Measurements from ENCODE around the gene DCTN3. TPM values are rescaled to one million over a fixed set of nuclear protein-coding genes. Genes with fewer than 3 reads are reported as not detected.
"Not testable (repeated sequence)": the region's sequence is repeated elsewhere in the genome, so short reads cannot be mapped to it uniquely, and the experiment has no call there.

The DCTN3 gene
- polyA plus RNA-seq, 10 donors = 53.7 to 75.6 (median 66.5) TPM

DNA sequence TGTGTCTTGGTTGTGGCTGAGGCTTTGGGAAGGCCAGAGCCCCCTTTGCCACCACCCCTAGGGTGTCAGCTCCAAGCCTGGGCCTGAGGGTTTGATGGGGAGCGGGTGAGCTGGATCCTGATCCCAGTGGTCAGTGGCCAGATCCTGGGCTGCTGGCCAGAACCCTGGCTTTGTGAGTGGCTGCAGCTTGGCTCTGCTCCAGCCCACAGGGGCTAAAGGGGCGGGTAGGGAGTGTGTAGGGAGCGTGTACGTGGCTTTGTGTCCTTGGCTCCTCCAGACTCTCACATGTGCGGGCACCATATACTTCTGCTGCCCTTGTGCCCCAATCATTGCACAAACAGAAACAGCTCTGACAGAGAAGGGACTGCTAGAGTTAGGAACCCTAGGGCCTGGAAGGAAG lies 30.5 kb upstream of the DCTN3 start:
- peak in 1 of 3 donors; percentile 29 for DNase-seq

DNA sequence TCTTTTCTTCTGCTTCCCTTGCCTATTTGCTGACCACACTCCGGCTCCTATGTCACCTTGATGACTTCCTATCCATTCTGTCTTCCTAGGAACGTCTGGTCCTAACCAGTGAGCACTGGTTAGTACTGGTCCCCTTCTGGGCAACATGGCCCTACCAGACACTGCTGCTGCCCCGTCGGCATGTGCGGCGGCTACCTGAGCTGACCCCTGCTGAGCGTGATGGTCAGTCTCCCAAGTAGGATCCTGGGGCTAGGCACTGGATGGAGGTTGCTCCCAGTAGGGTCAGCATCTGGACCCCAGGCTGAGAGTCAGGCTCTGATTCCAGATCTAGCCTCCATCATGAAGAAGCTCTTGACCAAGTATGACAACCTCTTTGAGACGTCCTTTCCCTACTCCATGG lies 28.4 kb upstream of the DCTN3 start:
- no peak for DNase-seq

DNA sequence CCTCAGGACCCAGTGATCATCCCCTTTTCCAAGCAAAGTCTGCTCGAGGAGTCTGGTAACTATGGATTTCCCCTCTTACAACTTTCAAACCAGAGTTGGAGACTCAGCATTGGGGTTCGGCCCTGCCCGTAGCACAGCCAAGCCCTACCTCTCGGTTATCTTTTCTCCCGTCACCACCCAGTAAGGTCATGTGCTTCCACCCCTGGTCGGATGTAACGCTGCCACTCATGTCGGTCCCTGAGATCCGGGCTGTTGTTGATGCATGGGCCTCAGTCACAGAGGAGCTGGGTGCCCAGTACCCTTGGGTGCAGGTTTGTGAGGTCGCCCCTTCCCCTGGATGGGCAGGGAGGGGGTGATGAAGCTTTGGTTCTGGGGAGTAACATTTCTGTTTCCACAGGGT lies 27.4 kb upstream of the DCTN3 start:
- DNase-seq = no peak

DNA sequence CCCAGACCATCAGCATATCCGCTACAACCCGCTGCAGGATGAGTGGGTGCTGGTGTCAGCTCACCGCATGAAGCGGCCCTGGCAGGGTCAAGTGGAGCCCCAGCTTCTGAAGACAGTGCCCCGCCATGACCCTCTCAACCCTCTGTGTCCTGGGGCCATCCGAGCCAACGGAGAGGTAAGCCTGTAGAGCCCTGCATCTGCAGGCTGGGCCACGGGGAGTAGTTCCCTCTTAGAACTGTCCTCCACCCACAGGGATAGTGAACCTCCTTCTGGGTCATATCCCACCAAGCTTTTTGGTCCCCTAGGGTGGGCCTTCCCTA lies 26.7 kb upstream of the DCTN3 start:
- no peak for DNase-seq

DNA sequence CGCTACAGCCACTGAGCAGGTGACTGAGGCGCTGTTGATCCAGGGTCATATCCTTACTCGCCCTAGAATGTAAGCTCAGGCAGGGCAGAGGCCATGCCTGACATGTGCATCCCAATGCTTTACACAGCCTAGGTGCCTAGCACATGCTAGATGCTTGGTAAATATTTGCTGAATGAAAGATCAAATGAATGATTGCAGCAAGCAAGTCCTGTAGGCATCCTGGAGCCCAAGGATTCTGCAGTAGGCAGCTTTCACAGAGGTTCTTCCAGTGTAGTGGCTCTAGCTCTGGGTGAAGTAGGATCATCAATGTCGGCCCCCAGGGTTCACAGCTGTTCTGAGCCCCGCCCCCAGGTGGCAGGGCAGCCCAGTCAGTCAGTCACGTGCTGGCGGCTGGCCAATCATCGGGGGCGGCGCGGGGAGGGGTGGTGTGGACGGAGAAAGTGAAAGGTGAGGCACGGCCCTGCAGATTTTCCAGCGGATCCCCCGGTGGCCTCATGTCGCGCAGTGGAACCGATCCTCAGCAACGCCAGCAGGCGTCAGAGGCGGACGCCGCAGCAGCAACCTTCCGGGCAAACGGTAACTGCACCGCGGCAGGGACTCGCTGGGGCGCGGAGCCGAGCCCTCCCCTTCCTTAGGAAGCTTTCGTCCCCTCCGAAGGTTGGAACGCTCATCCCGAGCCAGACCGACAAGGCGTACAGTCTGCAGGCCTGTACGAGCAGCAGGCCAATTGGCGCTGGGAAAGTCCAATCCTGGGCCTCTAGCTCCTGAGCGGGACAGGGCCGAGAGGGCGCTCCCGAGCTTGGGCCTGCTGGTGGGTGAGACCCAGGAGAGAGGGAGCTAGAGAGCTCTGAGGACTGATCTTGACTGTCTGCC lies 26.2 kb upstream of the DCTN3 start, which contains the start of gene GALT:
Gene GALT (plus strand): TSS at position 465 of the 873 bp plus-strand sequence. CDS start 30 bp downstream, at position 495.
- DNase-seq = peak; percentile 88 to 95 (median 88)

DNA sequence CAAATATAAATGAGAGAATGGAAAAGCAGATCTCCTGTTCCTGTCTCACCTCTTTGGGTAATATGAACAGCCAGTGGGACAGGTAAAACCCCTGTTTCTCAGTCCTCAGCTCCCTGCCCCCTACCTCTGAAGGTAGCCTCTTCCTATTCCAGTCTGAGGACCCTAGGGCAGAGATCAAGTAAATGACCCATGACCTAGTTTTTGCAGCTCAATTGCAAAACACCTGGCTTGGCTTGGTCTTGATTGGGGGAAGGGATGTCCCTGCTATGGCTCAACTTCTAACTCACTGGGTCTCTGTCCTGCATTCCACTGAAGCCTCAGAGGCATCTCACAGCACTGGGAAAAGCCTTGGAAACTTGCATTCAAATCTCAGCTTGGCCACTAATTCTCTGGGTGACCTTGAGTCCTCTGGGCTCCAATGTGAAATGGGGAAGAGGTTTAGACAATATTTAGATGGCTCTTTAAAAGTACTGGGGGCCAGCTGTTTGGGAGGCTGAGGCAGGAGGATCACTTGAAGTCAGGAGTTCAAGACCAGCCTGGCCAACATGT lies 24.5 kb upstream of the DCTN3 start:
- DNase-seq = no peak

DNA sequence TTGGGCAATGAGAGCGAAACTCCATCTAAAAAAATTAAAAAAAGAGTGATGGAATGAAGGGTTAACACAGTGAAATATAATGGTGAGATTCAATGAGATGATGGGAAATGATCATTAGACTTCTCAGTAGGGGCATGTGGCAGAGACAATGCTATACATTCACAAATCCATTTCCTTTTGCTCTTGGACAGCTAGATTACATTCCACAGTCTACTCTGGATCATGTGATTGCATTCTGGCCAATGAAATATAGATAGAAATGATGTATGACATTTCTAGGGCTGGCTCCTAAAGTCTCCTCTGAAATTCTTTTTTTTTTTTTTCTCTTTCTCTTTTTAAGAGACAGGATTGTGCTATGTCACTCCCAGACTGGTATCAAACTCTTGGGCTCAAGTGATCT lies 22.4 kb upstream of the DCTN3 start:
- DNase-seq = no peak

DNA sequence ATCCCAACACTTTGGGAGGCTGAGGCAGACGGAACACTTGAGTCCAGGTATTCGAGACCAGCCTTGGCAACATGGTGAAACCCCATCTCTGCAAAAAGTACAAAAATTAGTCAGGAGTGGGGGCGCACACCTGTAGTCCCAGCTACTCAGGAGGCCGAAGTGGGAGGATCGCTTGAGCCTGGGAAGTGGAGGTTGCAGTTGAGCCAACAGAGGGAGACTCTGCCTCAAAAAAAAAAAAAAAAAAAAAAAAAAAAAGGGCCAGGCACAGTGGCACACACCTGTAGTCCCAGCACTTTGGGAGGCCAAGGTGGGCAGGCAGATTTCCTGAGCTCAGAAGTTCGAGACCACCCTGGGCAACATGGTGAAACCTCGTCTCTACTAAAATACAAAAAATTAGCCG lies 19.0 kb upstream of the DCTN3 start:
- not testable (repeated sequence) for DNase-seq

DNA sequence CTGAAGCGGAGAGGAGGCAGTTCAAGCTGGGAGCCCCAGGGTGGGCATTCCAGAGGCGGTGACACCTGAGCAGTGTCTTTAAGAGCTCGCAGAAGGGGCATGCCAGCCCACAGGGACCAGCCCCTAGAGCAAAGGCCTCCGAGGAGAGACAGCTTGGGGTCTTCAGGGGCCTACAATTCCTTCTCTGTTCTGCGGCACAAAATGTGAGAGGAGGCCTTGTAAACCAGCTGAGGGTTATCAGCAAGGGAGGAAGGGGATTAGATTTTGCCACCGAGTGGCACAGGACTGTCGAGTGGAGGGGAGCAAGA lies 17.8 kb upstream of the DCTN3 start:
- no peak for DNase-seq

DNA sequence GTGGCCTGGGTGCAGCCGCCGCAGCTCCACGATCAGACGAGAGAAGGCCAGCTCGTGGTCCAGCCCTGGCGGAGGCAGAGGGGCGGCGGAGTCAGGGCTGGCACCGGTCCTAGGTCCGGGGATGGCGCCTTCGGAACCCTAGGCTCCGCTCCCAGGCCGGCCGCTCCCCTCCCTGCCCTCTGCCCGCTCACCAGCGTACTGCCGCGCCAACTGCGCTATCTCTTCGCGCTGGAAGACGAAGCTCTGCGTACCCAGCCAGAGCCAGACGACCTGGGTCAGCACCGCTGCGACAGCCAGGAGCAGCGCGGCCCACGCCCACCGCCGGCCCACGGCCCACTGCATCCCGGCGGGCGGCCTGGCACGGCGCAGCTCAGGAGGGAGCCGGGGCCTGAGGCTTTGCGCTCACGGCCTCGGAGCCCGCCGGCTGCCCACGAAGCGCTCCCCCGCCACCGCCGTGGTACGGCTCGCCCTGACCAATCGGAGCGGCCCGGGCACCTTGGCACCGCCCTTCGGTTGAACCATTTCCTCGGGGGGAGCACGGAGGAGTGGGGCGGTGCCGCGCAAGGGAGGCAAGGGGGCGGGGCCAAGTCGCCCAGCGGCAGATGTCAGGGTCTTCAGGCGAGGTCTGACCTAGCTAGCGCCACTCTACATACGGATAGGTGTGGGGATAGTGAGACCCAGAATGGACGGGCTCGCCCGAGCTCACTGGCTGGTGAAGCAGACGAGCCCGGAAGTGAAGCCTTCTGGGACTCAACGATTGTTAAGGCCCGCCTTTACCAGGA lies 17.3 kb upstream of the DCTN3 start, which contains the start of gene SIGMAR1:
Gene SIGMAR1 (minus strand): TSS at position 432 of the 782 bp plus-strand sequence. CDS start 90 bp downstream, at position 342.
- DNase-seq = peak; percentile 93 to 97 (median 93)

DNA sequence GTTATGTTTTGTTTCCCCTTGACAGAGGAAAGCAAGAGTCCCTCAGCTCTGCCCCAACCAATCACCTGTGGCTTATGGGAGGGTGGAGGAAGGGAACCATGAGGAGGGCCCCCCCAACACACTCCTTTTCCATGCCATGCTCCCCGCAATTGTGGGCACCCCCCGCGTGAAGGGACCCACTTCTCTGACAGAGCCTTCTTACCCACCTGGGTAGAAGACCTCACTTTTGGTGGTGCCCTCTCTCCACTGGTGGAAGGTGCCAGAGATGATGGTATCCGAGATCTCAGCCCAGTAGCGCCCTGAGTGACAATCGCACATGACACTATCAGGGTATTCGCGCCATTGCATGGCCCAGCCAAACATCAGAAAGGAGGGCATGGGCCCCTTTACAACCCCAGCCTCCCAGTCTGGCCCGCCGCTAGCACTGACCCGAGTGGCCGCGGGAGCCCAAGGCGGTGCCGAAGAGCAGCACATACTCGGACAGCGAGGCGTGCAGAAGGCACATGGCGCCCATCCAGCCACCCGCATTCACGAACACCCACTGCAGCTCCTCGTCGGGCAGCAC lies 16.6 kb upstream of the DCTN3 start:
- no peak for DNase-seq

DNA sequence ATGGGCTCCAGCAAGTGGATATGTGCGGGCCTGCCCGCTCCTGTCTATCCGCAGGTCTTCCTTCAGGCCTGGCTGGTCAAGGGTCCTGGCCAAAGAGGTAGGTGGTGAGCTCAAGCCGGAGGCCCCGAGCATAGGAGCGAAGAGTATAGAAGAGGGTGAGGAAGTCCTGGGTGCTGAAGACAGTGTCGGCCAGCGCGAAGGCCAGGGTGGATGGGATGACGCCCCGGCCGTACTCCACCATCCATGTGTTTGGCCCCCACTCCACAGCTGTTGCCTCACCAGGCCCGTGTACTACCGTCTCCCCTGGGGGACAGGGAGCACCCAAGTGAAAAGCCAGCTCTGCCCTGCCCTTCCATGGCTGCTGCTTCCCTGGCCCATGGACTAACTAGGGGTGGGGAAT lies 15.3 kb upstream of the DCTN3 start:
- no peak for DNase-seq

DNA sequence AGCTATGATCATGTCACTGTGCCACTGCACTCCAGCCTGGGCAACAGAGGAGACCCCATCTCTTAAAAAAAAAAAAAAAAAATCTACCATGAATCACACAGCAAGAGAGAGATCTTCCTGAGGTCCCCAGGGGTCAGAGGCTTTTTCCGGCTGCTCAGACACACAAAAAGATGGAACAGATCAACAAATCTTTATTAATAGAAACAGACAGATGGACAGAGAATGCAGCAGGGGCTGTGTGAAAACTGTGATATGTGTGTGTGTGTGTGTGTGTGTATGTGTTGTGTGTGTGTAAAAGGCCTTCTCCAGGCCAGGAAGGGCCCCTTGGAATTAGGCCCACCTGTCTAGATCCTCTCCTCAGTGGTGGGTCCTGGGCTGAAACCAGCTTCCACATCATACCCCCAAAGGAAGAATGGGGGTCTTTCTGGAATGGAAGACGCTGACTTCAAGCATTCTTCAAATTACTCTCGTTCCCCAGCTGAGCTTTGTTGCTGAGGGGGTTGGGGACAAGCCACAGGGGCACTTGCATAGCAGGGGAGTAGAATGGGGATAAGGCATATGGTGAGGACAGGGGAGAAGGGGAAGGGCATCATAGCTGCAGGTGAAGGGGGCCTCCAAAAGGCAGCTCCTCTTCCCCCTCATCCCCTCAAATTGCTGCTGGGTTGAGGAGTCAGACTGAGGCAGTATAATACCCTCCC lies 14.4 kb upstream of the DCTN3 start:
- no peak for DNase-seq

DNA sequence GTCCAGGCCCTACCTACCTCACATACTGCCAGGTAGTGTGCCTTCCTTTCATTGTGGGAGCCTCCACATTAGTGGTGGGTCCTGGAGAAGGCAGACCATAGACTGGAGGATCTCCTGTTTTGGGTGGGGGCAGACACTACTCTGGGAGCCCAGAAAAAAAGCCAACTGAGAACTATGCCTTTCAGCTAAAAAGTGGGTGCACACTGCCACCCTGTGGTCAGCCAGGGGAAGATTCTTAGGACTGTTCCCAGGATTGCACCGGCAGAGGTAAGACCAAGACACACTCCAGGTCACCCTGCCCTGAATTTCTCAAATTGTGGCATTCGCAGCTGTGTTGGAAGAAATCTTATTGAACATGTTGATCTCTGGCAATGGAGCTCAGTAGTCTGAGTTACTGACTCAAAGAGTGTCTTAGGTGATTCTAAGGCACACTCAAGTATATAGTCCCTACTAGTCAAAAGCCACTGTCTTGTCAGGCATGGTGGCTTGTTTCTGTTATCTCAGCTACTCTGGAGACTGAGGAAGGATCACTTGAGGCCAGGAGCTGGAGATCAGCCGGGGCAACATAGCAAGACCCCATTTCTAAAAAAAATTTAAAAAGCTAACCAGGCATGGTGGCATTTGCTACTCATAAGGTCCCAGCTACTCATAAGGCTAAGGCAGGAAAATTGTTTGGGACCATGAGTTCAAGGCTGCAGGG lies 13.7 kb upstream of the DCTN3 start:
- peak in 2 of 3 donors; percentile 67 to 78 for DNase-seq

DNA sequence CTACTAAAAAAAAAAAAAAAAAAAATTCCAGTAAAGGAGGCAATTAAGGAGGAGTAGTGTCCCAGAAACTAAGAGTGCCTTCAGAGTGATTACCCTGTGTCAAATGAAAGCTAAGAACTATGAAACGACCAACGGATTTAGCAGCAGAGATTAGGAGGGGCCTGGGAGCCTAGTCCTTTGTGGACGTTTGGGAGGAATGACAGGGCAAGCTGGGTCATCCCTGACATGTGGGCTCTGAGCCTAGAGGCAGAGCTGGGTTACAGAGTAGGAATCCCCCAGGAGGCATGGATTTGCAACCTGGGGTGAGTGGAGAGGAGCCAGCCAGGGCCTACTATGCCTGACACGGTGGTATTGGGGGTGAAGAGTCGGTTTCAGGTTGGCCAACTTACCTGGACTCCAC lies 12.9 kb upstream of the DCTN3 start:
- DNase-seq = no peak

DNA sequence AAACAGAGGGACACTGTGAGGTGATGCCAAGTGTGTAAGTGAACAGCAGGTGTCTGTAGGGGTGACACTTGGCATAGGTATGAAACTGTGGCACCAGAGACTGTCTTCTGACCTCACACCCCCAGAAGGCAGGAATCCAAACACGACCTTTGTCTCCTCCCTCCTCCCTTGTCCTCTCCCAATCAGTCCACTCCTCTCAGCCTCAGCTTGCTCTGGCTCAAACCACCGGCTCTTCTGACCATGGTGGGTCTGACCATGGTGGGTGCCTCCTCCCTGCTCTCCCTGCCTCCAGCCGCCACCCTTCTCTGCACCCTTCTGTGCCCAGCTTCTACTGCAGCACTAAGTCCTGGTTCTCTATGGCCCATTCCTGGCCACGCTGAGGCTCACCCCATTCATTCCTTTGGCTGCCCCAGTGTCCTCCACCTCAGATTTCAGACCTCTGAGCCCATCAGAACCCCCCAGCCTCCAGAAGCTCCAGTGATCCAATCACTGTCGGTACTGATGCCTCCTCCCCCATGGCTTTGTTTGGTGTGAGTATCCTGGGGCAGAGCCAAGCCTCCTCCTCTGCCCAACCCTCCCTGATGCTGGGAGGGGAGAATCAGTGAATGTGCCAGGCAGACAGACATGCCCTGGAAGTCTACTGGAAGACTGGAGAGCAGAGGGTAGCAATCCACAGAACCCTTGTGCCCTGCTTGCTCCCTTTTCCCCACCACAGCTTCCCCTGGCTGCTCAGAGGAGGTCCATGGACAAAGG lies 10.3 kb upstream of the DCTN3 start:
- no peak for DNase-seq

DNA sequence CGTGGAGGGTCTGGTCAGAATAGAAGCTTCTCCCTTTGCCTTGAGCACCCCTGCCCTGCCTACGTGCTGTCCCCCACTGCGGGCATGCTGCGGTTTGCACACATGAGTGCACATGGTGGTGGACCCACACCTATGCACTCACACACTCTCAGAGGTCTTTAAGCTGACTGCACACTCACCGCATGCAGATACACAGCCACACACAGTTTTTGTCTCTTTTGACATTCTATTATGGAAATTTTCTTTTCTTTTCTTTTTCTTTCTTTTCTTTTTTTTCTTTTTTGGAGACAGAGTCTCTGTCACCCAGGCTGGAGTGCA lies 9.2 kb upstream of the DCTN3 start:
- no peak for DNase-seq

DNA sequence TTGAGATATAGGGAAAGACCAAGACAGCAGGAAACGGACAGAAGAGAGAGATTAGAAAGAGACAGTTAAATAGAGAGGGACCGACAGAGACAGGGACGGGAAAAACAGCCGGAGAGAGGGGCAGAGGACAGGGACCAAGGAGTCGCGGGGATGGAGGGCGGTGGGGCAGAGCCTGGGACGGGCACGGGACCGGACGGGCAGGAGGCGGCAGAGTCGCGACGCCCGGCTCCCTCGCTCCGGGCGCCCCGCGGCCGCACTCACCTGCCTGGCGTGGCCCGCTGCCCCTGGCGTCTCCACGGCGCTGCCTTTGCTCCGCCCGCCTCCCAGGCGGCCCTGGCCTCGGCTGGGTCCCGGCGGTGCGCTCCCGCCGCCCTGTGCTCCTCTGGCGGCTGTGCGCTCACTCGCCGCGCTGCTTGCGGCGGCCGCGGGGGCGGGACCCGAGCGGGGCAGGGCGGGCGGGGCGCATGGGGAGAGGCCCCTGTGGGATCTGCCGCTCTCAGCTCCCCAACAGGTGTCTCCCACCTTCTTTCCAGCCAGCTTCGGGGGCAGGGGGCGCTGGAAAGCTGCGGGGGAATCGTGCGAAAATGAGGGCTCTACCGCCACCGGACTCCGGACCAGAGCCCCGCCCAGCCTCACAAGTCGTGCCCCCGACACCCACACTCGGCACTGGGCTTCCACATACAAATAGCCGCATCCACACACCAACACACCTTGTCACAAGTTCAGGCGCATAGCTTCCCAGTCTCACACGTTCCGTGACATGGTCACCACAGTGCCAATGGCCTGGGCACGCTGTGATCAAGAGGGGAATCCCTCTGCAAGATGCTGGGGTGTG lies 8.6 kb upstream of the DCTN3 start, which contains the start of gene ARID3C:
Gene ARID3C (minus strand): TSS at position 411 of the 835 bp plus-strand sequence. CDS start 1,052 bp downstream, outside the sequence.
- DNase-seq = no peak

Data from muscle of back (tissue), 11 donors.